DMS53 (cell line): ENCODE results near the gene WDR62.
A peak's percentile ranks its signal among the peaks of the same experiment; 100 is the strongest.

Source experiments
- DNase-seq: peaks from one replicate; lab custom pipeline; 2025; lab: John Stamatoyannopoulos, UW

WDR62 gene

GRCh38 chr19:36140304-36141038 lies 85.8 kb downstream of the WDR62 start:
- DNase-seq: peak; percentile 92

- DNase-seq: peak; percentile 95
These were observed 86.6 kb downstream of the WDR62 start for GRCh38 chr19:36141039-36141927.

- DNase-seq: no peak
These were observed 87.3 kb downstream of the WDR62 start for GRCh38 chr19:36142046-36142445.

- DNase-seq: no peak
These were observed 87.8 kb downstream of the WDR62 start for GRCh38 chr19:36142496-36142895.

- no peak for DNase-seq
These were observed 89.9 kb downstream of the WDR62 start for GRCh38 chr19:36144624-36145023.

- DNase-seq: no peak
These were observed 95.1 kb downstream of the WDR62 start for GRCh38 chr19:36149673-36150406.

GRCh38 chr19:36150586-36150985 lies 95.9 kb downstream of the WDR62 start:
- DNase-seq: no peak

GRCh38 chr19:36151144-36152018 lies 96.7 kb downstream of the WDR62 start:
- no peak for DNase-seq

GRCh38 chr19:36152019-36152351 lies 97.3 kb downstream of the WDR62 start:
- no peak for DNase-seq

GRCh38 chr19:36152352-36153091 lies 97.8 kb downstream of the WDR62 start, which contains the start of gene COX7A1:
TSS of gene COX7A1 (minus strand) at chr19:36152447. CDS start at chr19:36152407, 40 bp downstream.
- no peak for DNase-seq

GRCh38 chr19:36153126-36153525 lies 98.4 kb downstream of the WDR62 start:
- DNase-seq: no peak
